Activated B cell treated with CpG ODN at 0.5 μM for 24 hours (primary cell): ENCODE results near the gene SRXN1. TPM values are rescaled to one million over a fixed set of nuclear protein-coding genes. Genes with fewer than 3 reads are reported as not detected.

Source experiments
- ATAC-seq: fragments of 200-7000 bp; cut with Tn5 transposase; one replicate; pipeline ENCODE4 v1.10.0; 2021; ENCODE audit warnings: low read depth, mild to moderate bottlenecking, moderate library complexity
- CTCF ChIA-PET: fragments of 350-600 bp; sonication (Branson Sonifier 250); formaldehyde crosslinking; loops from one replicate; lab custom pipeline; 2021; ENCODE audit warnings: antibody characterized with exemption; lab: Charles Lee
- POLR2A ChIA-PET: fragments of 350-600 bp; sonication (Branson Sonifier 250); formaldehyde crosslinking; loops from one replicate; lab custom pipeline; 2021; ENCODE audit warnings: antibody characterized with exemption; lab: Charles Lee
- DNase-seq: peaks from one replicate; pipeline ENCODE4 v3.0.0; 2022
- H3K27ac Mint-ChIP-seq: one replicate; pipeline ENCODE4 v1.8.0; 2020; ENCODE audit warnings: mixed read lengths
- H3K27me3 Mint-ChIP-seq: one replicate; pipeline ENCODE4 v1.8.0; 2021; ENCODE audit warnings: mixed read lengths
- H3K36me3 Mint-ChIP-seq: one replicate; pipeline ENCODE4 v1.8.0; 2021; ENCODE audit warnings: low read depth, mixed read lengths
- H3K4me1 Mint-ChIP-seq: one replicate; pipeline ENCODE4 v1.8.0; 2021; ENCODE audit warnings: mixed read lengths
- H3K4me3 Mint-ChIP-seq: one replicate; pipeline ENCODE4 v1.8.0; 2020; ENCODE audit warnings: mild to moderate bottlenecking, mixed read lengths
- H3K9me3 Mint-ChIP-seq: one replicate; pipeline ENCODE4 v1.8.0; 2020; ENCODE audit warnings: mixed read lengths
- intact Hi-C: fragments of 100-400 bp; cut with micrococcal nuclease; formaldehyde crosslinking; loops from one replicate; pipeline ENCODE4 v1.15.1; 2024
- total RNA-seq: library from RNA; stranded (reverse); gene quantifications from 2 replicates; pipeline ENCODE4 v1.2.3, GENCODE V29; 2022
- TF ChIP-seq, protein P1 (sequence below): fragments of 200-600 bp; IDR thresholded peaks from one replicate; pipeline ENCODE4 v1.8.0; 2022; ENCODE audit warnings: antibody characterized with exemption, mild to moderate bottlenecking

SRXN1 gene
- total RNA-seq, 1 donor from 2014 or later: 7.4 TPM

DNA sequence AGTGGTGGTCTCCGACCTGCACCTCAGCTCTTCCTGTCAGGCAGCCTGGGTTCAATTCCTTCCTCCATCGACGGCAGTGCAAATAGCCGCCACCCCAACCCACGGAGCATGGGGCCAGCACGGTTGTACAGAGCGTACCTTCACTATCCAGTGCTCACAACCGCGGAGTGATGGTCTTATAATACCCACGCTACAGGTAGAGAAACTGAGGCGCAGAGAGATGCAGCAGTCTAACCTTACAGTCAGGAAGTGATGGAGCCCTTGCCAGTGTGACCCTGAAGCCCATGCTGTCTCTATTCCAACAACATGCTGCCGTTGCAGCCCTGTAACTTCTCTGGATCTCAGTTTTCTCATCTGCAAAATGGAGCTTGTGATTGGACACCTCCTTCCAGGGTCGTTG is 11.6 kb upstream of the SRXN1 start:
- ATAC-seq (no peak), DNase-seq (no peak)
- TF ChIP-seq, protein P1, sequence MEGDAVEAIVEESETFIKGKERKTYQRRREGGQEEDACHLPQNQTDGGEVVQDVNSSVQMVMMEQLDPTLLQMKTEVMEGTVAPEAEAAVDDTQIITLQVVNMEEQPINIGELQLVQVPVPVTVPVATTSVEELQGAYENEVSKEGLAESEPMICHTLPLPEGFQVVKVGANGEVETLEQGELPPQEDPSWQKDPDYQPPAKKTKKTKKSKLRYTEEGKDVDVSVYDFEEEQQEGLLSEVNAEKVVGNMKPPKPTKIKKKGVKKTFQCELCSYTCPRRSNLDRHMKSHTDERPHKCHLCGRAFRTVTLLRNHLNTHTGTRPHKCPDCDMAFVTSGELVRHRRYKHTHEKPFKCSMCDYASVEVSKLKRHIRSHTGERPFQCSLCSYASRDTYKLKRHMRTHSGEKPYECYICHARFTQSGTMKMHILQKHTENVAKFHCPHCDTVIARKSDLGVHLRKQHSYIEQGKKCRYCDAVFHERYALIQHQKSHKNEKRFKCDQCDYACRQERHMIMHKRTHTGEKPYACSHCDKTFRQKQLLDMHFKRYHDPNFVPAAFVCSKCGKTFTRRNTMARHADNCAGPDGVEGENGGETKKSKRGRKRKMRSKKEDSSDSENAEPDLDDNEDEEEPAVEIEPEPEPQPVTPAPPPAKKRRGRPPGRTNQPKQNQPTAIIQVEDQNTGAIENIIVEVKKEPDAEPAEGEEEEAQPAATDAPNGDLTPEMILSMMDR: no peak
- Mint-ChIP-seq H3K27me3 (peaks cover 52% of the 10 kb centered on the region), H3K36me3 (no peaks in the 10 kb centered on the region), H3K4me3 (no peak overlapping the region), H3K27ac (no peak overlapping the region), H3K4me1 (no peaks in the 10 kb centered on the region), H3K9me3 (no peaks in the 10 kb centered on the region)
- POLR2A ChIA-PET: no interaction called here
- CTCF ChIA-PET: no interaction called here
- intact Hi-C loops: no loop called here

DNA sequence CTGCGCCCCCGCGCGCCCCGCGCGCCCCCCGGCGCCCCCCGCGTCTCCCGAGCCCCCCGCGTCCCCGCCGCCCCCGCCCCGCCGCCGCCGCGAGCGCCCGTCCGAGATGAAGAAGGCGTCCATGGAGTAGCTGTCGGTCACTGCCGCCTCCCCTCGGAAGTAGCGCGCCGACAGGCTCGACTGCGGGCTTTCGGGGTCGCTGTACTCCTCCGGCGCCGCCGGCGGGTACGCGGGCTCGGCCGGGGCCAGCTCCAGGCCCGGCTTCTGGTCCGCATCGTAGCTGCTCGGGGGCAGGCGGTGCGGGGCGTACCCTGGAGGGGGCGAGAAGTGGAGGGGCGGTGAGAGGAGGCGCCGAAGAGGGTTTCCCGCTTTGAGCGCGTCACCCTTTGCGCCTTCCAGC is 11.2 kb upstream of the SRXN1 start:
- no peak for DNase-seq
- no peak overlapping the region for H3K27ac Mint-ChIP-seq

DNA sequence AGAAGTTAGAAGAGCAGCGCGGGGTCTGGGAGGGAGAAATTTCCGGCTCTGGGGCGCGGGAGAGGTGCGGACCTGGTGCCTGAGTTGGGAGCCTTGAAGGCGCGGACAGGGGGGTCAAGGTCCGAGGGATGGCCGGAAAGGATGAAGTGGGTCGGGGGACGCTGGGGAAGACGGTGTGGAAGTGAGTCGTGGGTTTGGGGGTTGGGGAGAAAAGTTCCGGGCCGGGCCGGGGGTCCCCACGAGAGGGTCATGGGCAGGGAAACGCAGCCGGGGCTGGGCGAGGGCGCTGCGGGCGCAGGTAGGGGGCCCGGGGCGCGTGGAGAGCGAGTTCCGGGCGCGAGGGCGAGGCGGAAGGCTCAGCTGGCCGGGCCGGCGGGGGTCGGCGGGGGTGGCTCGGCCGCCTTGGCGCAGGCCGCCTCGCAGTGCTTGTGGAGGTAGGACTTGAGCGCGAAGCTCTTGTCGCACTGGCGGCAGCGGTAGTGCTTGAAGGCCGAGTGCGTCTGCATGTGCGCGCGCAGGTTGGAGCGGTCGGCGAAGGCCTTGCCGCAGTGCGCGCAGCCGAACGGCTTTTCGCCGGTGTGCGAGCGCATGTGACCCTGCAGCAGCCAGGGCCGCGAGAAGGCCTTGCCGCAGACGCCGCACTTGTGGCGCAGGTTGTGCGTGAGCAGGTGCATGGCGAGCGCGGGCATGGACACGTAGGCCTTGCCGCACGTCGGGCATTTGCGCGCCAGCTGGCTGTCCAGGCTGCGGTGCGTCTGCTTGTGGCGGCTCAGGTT is 10.5 kb upstream of the SRXN1 start:
- ChIA-PET POLR2A (no interaction called here), CTCF (no interaction called here)
- DNase-seq (no peak), ATAC-seq (no peak)
- no peaks in the 10 kb centered on the region for H3K36me3 Mint-ChIP-seq
- no peaks in the 10 kb centered on the region for H3K4me1 Mint-ChIP-seq
- TF ChIP-seq, protein P1: no peak
- no peak overlapping the region for H3K4me3 Mint-ChIP-seq
- H3K9me3 Mint-ChIP-seq: no peaks in the 10 kb centered on the region
- no peak overlapping the region for H3K27ac Mint-ChIP-seq
- H3K27me3 Mint-ChIP-seq: peaks cover 60% of the 10 kb centered on the region
- intact Hi-C loops: no loop called here

More for the DNA sequence above, 11.2 kb upstream of the SRXN1 start:
- Mint-ChIP-seq H3K9me3 (no peaks in the 10 kb centered on the region), H3K27me3 (peaks cover 56% of the 10 kb centered on the region), H3K4me1 (no peaks in the 10 kb centered on the region), H3K36me3 (no peaks in the 10 kb centered on the region), H3K4me3 (no peak overlapping the region)
- ChIA-PET POLR2A (no interaction called here), CTCF (no interaction called here)
- no peak for ATAC-seq
- intact Hi-C loops: no loop called here
- TF ChIP-seq, protein P1: no peak

DNA sequence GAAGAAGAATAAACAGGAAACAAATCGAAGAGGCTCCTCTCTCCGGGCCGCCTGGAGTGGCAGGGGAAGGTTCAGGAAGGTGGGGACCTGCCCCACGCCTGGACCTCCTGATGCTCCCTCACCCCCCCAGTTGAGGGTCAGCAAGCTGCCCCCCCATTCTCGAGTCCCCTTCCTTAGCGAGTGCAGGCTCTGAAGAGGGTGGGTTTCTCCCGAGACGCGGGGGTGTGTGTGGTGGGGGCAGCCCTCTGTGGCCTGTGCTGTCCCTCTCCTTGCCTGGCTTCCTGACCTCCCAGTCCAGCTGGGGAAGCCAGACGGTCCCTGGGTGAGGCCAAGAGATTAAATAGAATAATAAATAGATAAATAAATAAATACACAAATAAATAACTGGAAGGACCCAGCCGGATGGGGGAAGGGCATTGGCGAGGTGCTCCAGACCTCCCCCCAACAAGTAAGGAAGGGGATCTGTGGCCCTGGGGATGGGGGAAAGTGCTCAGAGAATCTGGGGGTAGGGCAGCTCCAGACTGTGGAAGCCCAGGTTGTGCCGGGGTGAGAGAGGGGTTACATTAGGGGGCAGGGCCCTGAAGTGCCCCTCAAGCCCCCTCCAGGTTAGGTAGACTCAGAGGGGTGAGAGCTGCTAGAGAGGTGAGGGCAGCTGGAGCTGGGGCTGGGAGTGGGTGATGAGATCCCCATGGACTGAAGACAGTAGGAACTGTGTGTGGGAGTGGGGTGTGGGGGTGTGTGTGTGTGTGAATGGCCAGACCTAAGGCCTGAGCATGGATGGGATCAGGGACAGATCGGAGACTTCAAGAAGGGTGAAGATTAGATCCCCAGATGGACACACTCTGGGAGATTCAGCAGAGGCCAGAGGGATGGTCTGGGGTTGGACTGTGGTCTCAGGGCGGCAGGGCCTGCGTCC is 9.5 kb upstream of the SRXN1 start:
- POLR2A ChIA-PET: no interaction called here

More for the DNA sequence above, 9.5 kb upstream of the SRXN1 start:
- ATAC-seq (no peak), DNase-seq (no peak)
- Mint-ChIP-seq H3K27ac (no peak overlapping the region), H3K4me3 (no peak overlapping the region), H3K9me3 (no peaks in the 10 kb centered on the region), H3K4me1 (no peaks in the 10 kb centered on the region), H3K27me3 (peaks cover 61% of the 10 kb centered on the region), H3K36me3 (no peaks in the 10 kb centered on the region)
- intact Hi-C loops: no loop called here
- CTCF ChIA-PET: no interaction called here
- TF ChIP-seq, protein P1: no peak
